ENCODE results near the gene ARHGAP27.

DNA sequence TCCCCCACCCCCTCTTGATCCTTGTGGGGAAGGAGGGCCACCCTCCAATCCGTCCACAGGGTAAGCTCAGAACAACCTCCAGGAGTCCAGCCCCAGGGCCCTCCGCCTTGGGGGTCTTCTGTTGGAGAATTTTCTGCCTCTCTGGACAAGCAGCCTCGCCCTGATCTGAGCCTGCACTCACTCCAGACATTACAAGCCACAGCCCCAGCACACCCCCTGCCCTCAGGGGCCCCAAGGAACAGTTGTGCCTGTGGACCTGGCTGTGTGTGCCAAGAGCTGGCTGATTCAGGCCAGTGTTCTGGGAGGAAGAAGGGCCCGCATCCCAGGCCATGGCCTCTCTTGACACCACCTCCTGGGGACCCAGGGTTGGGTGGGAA, 477 bp upstream of the ARHGAP27 start:
- TF ChIP-seq, protein P1, sequence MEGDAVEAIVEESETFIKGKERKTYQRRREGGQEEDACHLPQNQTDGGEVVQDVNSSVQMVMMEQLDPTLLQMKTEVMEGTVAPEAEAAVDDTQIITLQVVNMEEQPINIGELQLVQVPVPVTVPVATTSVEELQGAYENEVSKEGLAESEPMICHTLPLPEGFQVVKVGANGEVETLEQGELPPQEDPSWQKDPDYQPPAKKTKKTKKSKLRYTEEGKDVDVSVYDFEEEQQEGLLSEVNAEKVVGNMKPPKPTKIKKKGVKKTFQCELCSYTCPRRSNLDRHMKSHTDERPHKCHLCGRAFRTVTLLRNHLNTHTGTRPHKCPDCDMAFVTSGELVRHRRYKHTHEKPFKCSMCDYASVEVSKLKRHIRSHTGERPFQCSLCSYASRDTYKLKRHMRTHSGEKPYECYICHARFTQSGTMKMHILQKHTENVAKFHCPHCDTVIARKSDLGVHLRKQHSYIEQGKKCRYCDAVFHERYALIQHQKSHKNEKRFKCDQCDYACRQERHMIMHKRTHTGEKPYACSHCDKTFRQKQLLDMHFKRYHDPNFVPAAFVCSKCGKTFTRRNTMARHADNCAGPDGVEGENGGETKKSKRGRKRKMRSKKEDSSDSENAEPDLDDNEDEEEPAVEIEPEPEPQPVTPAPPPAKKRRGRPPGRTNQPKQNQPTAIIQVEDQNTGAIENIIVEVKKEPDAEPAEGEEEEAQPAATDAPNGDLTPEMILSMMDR (IDR thresholded peaks at IDR 0.05) = no peak
- no peak for TF ChIP-seq POLR2AphosphoS5 (IDR thresholded peaks at IDR 0.05; ENCODE audit: low read depth, low read length)
- TF ChIP-seq SIN3A (IDR thresholded peaks at IDR 0.05; ENCODE audit: borderline replicate concordance, insufficient read depth, low read depth, low read length) = no peak
- TF ChIP-seq, protein P2, sequence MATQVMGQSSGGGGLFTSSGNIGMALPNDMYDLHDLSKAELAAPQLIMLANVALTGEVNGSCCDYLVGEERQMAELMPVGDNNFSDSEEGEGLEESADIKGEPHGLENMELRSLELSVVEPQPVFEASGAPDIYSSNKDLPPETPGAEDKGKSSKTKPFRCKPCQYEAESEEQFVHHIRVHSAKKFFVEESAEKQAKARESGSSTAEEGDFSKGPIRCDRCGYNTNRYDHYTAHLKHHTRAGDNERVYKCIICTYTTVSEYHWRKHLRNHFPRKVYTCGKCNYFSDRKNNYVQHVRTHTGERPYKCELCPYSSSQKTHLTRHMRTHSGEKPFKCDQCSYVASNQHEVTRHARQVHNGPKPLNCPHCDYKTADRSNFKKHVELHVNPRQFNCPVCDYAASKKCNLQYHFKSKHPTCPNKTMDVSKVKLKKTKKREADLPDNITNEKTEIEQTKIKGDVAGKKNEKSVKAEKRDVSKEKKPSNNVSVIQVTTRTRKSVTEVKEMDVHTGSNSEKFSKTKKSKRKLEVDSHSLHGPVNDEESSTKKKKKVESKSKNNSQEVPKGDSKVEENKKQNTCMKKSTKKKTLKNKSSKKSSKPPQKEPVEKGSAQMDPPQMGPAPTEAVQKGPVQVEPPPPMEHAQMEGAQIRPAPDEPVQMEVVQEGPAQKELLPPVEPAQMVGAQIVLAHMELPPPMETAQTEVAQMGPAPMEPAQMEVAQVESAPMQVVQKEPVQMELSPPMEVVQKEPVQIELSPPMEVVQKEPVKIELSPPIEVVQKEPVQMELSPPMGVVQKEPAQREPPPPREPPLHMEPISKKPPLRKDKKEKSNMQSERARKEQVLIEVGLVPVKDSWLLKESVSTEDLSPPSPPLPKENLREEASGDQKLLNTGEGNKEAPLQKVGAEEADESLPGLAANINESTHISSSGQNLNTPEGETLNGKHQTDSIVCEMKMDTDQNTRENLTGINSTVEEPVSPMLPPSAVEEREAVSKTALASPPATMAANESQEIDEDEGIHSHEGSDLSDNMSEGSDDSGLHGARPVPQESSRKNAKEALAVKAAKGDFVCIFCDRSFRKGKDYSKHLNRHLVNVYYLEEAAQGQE (IDR thresholded peaks at IDR 0.05; ENCODE audit: insufficient read depth in 1 of 2, low read depth in 2 of 2, low read length in 1 of 2) = no peak
- no peak for TF ChIP-seq TCF7L2 (IDR thresholded peaks at IDR 0.05; ENCODE audit: low read depth, low read length)
